GM12801 (cell line): ENCODE results near the gene SYPL2.

Experiments
- TF ChIP-seq, protein P1 (sequence below): IDR thresholded peaks from one replicate; pipeline ENCODE4 v1.5.1; 2011; ENCODE audit warnings: control low read depth; ENCODE audit not compliant: insufficient read length; ENCODE audit errors: extremely low read depth

SYPL2 gene

DNA sequence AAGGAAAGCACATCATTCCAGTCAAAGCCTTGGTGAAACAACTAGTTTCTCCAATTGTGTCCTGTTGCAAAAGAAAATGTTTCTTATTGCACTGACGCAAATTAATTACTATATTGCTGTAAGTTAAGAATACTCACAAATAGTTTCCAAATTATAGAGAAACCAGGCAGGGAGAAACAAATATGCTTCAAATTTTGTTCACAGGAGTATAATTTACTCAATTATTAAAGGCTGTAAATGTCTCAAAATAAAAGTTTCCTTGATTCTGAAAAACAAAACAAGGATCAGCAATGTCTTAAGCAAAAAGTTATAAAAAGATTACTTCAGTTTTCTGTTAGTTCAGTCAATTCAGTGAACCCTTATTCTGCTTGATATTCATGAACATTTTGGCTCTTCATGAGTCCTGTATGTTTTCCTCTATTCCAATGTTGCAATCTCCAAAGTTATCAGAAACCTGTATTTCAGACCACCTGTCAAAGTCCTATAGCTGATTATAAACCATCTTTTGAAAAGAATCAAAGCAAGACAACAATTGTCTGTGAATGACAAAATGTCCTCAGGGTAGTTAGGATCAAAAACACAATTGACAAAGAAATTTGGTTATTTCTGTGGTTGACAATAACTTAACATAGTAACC is 11.7 kb upstream of the SYPL2 start:
- TF ChIP-seq, protein P1, sequence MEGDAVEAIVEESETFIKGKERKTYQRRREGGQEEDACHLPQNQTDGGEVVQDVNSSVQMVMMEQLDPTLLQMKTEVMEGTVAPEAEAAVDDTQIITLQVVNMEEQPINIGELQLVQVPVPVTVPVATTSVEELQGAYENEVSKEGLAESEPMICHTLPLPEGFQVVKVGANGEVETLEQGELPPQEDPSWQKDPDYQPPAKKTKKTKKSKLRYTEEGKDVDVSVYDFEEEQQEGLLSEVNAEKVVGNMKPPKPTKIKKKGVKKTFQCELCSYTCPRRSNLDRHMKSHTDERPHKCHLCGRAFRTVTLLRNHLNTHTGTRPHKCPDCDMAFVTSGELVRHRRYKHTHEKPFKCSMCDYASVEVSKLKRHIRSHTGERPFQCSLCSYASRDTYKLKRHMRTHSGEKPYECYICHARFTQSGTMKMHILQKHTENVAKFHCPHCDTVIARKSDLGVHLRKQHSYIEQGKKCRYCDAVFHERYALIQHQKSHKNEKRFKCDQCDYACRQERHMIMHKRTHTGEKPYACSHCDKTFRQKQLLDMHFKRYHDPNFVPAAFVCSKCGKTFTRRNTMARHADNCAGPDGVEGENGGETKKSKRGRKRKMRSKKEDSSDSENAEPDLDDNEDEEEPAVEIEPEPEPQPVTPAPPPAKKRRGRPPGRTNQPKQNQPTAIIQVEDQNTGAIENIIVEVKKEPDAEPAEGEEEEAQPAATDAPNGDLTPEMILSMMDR = no peak

DNA sequence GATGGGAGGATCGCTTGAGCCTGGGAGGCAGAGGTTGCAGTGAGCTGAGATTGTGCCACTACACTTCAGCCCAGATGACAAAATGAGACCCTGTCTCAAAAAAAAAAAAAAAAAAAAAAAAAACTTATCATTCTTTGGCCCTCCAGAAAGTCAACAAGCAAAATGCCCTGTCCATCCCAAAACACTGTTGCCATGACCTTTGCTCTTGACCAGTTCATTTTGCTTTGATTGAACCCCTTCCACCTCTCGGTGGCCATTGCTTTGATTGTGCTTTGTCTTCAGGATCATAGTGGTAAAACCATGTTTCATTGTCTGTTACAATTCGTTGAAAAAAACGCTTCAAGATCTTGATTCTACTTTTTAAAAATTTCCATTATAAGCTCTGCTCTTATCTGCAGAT is 8.5 kb upstream of the SYPL2 start:
- TF ChIP-seq, protein P1 = no peak

DNA sequence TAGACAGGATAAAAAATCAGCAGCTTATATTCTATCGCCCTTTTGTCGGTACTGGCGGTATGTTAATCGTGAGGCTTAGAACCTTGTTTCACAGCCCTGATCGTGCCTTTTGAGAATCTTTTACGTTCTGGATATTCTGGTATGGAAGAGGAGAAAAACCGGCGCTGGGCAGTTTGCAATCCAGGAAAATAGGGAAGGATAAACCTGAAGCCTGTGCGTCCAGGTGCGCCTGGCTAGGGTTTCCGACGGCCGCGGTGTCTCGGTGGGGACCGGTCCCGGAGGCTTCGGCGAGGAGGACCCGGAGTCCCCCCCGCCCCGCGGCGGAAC is 258 bp upstream of the SYPL2 start:
- TF ChIP-seq, protein P1 = no peak

DNA sequence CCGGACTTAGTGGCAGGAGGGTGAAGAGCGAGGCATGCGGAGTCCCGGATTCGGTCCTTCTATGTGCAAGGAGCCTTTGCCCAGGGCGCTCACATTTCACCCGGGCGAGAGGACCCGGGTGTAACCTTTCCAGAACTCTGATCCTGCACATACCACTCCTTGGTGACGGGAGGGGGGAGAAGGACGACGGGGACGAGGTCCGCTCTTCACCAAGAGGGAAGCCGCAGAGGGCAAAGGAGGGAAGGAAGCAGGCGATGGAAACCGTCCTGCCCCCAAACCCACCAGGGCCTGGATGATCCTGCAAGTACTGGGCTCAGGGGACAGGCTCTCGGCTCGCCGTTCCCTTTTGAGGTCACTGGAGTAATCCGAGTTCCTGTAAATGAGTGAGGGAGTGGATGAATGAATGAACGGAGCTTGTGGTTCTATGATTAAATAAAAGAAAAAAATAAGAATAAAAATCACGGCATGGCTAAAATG is 993 bp downstream of the SYPL2 start:
- TF ChIP-seq, protein P1 = no peak

DNA sequence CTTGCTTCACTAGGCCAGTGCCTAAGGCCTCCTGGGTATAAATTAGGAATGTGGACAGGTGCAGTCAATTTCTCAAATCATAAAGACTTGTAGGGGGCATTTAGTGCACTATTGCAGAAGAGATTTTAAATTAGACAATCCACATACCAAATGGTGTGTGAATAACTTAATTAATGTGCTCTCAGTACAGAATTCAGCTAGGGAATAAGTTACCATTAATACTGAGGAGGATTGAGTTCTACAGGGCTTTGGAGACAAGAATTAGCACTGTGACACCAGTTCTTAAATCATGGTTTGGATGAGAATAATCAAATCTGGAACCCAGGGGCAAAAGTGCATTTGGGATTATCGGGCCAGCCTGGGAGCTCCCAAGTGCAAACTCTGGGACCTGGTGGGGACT is 1.7 kb downstream of the SYPL2 start:
- TF ChIP-seq, protein P1 = no peak

DNA sequence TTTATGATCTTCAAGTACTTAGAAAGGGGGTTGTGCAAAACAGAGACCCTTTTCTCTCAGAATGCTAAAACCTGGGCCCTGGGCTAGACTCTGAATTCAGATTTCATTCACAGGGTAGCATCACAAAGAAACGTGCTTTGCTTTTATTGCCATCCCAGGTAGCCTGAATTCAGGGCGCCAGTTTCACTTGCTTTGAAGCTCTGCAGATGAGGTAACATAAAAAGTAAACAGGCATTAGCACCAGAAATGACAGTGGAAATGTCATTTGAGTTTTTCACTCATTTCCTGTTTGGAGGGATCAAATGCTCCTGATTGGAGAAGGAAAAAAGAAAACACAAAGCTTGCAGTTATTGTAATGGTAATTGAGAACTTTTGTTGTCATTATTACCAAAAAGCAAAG is 2.6 kb downstream of the SYPL2 start:
- TF ChIP-seq, protein P1 = no peak

DNA sequence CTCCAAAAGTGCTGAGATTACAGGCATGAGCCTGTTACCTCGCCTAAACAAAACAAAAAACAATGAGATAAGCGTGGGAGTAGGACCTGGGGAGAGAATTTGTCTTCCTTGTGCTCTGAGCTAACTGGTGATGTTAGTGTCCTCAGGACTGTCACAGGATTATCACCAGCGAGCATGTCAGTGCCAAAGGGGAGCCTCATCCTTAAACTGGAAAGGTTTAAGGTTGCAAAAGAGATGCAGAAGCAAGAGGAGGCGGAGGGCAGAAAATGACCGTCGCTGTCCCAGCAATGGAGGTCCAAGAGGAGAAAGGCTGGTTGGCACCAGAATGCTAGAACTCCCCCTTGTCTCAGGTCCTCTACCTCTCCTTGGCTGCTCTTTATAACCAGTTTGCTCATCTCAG is 3.9 kb downstream of the SYPL2 start:
- TF ChIP-seq, protein P1 = no peak
